ENCODE measurements around the gene DBH.

Gene DBH

DNA sequence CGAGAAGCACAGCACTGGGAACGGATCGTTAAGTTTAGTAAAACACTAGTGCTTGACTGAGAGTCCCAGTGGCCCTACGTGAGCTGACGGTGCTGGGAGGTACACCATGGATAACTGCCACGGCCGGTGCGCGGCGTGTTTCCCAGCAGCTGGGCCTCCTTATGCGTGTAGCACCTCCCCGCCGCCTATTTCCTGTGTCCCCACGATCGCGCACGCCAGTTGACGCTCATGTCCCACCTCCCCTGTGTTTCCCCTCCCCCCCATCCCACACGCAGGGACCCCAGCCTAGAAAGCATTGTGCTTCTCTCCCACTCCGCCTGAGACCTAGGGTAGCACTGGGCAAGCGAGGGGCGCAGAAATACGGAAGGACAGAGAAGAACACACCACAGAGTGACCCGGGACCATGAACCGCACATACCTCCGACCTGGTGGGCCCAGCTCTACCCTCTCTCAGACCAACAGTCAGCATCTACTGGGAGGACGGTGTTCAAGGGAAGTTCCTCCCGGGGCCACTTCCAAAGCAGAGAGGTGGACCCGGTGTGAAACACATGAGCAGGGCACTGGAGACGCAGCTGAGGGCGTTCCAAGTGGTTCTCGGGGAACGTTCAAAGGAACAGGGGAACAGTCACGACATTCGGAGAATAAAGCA, 45.6 kb downstream of the DBH start:
- no peak for DNase-seq

DNA sequence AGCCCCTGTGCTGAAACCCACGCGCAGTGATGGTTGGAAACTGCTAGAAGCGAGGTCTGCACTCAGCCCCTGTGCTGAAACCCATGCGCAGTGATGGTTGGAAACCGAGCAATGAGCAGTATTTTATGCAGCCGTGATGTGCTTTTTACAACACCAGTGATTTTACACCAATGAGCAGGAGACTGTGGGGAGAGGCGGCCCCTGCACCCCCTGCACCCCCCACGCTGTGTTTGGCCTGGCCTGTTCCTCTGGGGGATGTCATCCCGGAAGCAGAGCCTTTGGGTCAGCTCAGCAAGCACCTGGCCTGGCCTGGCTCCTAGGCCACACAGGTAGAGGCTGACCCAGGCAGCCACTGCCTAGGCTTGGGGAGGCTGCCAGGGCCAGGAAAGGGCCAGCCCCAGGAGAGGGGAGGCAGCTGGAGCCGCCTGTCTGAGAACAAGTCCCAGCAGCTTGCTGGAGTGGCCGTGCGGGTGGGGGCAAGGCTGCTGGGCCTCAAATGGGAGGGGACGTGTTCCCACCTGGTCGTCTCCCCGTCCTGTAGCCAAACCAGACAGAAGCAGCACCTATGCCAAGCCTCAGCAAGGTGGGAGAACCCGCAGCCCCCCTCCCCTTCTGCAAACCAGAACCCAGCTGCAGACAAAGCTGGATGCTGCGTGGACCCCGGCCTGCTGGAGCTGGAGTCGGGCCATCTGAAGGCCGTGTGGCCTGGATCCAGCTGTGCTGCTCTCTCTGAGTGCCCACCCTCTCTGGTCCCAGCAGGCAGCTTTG, 46.8 kb downstream of the DBH start:
- DNase-seq = no peak

DNA sequence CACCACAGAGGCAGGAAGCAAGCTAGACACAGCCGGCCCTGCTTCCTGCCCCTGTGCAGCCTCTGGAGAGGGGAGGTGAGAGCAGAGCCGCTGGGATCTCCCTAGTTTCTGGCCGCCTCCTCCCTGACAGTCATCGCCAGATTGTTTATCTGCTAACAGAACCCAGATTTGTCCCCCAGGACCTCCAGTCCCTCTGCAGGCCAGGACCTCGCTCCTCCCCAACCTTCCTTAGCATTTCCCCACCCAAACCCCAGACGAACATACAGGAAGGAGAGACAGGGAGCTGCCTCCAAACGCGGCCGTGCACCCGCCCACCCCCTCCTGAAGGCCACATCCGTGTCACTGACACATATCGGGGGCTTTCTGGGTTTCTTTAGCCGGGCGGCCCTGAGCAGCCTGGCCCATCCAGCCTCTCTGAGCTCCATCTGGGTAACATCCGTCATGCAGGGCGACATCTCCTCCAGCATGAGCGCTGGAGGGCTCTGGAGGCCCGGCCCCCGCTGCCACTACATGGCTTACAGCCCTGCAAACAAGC, 47.5 kb downstream of the DBH start:
- no peak for DNase-seq

DNA sequence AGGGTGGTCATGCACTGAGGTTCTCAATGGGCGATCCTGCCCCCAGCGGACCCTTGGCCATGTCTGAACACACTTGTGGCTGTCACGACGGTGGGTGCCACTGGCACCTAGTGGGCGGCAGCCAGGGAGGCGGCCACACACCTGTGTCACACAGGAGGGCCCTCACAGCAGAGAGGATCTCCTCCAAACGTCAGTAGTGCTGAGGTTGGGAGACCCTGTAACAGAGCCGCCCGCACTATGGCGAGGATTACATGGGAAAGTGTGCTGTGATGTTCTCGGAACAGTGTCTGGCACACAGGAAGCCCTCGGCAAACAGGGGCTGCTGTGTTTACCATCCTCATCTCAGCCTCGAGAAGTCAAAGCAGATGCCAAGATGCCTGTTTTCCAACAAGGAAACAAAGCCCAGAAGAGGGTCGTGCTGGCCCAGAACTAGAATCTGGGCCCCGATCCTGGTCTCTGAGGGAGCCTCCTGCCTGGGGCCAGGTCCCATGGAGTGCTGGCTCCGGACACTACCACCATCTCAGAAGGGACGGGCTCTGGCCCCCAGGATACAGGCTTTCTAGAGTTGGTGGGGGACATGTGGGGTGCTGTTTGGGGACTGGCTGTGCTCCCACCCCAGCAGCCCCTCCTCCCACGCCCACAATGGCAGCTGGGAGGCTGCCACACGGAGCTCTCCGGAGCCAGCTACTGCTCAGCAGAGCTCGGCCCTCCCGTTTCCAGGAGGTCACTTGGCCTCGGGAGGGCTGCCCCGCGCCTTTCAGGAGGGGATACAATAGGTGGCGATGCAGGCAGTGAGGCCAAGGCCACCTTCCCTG, 48.2 kb downstream of the DBH start:
- DNase-seq = peak in 43 of 56 donors; percentile 26 to 90 (median 67)

DNA sequence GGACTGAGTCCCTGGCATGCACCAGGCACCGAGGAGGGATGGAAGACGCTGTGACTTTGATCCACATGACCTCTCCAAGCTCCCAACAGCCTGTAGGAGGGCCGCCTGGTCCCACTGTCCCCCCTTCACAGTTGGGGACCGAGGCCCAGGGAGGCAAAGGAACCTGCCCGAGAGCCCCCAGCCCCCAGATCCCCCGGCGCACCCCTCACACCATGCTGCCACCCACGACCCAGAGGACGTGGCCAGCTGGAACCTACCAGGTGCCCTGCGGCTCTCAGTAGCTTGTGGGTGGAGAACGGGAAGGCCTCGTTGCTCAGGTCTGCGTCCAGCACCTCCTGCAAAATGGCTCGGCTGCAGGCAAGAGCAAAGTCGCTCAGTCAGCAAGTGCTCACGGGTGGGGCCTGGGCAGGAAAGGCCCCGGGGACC, 48.8 kb downstream of the DBH start:
- no peak for DNase-seq

DNA sequence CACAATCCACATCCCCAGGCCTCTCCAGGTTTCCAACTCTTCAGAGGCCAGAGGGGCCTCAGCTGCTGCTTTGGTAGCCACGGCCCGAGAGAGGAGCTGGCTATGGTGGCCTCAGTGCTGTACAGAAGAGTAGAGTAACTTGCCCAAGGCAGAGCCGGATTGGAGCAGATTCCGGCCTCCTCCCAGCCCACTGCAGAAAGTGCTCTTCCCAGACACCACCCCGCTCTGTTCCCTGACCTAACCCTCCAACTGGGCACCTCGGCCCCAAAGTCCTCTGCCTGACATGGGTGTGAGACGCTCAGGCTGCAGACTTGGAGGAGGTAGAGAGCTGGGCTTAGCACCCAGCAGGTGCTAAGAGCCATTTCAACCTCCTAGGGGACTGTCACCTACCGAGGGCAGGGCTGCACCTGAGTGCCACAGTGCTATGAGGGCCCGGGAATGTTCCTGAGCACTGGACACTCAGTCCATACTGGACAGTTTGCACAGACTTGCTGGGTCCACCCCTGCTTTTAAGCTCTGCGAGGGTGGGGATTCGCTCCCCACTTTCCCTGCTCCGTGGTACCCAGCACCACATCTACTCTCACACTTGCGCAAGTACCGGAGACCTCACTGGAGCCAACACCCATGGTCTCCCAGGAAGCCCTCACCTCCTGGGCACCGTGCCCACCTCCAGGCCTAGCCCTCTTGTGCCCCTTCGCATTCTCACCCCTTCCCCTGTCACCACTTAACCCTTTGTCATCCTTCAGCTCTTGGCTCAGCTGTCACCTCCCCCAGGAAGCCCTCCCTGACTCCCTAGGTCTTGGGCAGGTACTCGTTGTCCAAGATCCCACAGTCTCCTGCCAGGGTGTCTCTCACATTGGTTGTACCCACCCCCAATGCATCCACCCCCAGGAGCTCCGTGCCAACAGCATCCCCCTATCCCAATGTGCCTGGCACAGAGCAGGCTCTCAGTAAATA, 49.8 kb downstream of the DBH start:
- no peak for DNase-seq

DNA sequence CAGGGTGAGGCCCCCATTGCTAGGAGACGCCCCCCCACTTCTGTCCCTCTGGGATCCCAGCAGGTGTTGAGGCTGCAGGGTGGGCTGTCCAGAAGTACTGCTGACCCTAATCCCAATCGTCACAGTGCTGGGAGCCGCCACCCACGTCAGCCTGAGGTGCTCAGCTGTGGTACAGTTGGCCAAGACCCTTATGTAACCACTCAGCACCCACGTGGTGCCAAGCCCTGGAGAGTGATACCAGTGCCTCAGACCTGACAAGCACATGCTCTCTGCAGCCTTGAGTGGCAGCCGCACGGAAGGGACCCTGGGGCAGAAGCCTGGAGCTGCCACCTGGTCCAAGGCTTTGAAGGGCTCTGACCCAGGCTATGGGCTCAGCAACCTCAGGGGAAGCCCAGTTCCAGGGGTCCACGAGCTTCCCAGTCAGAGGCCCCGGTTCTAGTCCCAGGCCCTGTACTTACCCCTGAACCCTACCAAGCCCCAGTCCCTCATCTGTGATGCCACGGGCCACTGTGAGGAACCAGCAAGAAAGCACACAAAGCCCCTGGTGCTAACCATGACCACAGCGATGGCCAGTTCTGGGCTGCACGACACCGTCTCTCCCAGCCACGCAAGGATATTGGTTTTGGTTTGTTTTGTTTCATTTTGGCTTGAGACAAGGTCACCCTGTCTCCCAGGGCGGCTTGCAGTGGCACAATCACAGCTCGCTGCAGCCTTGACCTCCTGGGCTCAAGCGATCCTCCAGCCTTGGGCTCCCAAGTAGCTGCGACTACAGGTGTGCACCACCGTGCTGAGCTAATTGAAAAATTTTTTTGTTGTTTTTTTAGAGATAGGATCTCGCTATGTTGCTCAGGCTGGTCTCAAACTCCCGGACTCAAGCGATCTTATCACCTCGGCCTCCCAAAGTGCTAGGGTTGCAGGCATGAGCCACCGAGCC, 50.7 kb downstream of the DBH start:
- peak in 16 of 56 donors; percentile 6 to 68 (median 25) for DNase-seq

DNA sequence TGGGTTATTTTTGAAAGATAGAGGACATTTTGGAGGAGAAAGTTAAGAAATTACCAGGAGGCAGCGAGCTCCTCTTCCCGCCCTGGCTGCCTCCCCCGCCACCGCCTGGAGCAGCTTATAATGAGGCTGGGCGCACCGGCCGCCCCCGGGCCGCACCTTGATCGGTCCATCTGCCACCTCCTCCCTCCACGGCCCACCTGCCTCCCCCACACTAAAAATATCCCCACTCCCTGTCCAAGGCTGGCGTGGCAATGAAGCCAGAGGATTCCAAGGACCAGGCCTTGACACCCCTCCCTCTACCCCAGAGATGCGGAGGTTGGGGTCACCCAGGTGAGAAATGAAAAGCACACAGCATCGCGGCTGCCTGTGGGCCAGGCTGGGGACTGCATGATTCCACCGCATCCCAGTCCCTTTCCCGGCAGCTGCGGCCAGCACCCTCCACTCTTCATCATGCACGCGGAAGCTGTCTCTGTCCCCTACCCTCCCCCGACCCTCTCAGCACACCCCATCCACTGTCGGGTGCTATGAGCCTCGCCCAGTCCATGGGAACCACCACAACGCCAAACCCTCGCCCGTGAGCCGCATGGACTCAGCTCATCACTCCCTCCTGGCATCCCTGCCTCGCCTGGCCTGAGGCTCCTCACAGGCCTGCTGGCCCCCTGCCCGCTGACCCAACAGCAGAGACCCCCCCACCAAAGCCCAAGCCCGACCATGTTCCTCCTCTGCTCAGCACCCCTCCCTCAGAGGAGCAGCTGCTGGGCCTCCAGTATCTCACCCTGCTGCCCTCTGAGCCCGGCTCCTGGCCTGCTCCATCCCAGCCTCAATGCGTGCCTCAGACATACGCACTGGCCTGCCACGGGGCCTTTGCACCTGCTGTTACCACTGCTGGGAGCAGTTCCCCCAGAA, 51.9 kb downstream of the DBH start:
- DNase-seq = no peak

DNA sequence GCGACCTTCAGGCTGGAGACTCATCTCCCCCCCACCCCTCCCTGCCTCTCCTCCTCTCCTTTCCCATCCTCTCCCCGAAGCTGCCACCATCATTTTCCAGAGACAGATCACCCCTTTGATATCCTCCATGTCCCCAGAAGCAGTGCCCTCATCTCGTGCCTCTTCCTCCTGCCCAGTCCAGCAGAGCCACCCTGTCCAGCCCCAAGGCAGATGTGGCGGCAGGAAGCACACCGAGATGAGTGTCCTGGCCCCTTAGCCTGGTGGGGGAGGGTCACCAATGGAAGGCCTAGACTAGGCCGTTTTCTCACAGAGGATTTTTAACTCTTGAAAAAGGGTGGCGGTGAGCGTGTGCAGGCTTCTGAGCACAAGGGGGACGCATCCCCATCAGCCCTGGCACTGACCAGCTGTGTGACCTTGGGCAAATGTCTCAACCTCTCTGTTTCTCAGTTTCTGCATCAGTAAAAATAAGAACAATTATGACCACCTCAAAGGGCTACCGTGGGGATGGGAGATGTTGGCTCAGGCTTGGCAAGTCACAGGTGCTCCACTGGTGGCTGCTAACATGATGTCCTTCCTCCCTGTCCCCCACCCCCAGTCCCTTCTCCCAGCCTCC, 53.1 kb downstream of the DBH start:
- no peak for DNase-seq

DNA sequence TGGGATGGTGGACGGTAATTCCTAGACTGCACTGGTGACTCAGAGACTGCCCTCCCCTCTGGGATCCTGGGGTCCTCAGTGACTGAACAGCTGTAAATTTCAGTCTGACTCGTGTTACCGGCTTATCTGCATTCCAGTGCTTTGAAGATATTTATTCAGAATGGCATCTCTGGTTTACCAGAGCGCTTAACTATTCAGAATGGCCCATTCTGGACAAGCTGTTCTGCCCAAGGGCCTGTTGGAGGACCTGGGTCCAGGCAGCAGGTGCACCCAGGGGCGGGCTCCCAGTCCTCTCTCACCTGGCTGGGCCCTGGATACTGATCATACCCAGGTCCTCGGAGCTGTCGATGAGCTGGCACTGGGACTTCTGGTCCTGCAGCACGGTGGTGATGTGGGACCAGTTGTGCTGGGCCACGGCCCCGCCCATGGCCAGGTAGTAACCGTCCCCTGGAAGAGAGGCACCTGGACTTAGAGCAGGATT, 54.0 kb downstream of the DBH start:
- no peak for DNase-seq

DNA sequence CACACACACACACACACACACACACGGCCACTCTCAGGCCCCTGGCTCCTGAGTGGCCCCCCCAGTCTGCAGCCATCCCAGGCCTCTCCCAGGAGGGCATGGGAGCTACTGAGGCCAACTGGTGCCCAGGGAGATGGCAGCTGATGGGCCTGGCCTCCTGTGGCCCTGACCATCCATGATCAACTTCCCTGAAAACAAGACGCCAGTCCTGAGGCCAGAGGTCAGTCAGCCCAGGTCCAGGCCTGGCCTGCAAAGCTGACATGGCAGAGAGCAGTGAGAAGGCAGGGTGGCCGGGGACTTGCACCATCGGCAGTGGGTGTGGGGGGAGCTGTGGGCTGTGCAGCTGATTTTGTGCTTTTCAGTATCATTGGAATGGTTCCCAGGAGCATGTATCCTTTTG, 55.0 kb downstream of the DBH start:
- peak in 1 of 56 donors; percentile 33 for DNase-seq

DNA sequence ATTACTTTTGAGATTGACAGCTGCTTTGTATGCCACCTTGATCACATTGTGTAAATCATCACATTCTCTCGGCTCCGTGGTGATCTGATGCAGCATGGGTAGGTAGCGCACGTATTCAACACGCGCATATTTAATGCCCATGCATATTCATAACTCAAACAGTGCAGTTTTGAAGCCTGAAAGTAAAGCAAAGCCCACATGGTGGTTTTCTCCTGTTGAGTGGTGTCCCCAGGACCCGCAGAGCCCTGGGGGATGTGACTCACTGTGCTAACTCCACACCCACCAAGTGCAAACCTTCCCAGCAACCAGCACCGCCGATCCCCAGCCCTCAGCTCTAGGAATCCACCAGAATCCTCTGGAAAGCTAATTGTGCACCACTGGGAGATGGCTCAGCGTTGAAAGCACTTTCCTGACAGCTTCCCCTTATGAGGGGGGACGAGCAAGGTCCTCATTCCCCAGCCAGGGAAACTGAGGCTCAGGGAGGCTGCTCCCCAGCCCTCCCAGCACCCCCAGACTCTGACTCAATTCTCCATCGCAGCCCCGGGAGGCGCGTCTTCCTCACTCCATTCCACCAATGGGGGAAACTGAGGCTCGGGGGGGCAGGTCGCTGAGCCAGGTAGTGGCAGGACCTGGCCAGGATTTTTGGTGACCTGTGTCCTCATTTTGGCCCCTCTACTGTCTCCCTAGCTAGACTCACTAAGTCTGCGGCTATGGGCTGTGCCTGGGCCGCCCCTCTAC, 55.6 kb downstream of the DBH start:
- DNase-seq = peak in 1 of 56 donors; percentile 32

DNA sequence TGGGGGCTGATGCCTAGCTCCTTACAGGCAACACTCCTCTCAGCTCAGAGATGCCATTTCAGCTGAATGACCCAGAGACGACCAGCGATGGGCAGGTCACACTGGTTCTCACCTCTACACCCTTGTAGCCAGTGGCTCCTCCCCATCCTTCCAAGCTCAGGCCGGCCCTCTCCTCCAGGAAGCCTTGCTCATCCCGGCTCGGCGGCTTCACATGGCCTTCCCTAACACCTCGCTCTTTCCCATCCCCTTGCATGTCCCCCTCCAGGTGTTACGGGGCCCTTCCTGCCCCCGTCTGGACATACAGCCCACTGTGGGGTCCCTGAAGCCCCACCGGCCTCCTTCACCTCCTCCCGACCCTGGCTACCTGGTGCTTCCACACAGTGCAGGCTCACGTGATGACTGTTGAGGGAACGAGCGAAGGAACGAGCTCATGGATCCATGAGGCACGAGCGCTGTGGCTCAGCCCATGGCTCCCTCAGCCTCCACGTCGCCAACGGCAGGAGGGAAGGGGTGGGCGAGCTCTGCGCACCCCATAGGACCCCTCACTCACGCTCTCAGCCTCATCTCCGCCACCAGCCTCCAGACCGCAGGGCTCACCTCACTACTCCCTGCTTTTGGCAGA, 56.3 kb downstream of the DBH start:
- DNase-seq = no peak

DNA sequence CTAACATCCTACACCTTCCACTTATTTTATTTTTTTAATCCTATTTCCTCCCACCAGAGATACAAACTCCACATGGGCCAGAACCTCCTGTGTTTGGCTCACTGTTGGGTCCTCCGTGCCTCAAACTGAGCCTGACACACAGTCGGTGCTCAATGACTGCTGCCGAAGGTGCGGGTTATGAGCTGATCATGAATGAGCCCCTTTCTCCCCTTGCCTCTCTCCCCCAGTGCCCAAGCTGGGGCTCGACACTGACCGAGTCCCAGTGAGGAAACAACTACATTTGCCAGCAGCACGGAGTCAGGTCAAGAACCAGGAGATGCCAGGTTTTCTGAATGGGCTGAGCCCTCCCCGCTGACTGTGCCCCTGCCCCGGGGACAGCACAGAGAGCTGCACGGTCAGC, 57.0 kb downstream of the DBH start:
- DNase-seq = no peak

DNA sequence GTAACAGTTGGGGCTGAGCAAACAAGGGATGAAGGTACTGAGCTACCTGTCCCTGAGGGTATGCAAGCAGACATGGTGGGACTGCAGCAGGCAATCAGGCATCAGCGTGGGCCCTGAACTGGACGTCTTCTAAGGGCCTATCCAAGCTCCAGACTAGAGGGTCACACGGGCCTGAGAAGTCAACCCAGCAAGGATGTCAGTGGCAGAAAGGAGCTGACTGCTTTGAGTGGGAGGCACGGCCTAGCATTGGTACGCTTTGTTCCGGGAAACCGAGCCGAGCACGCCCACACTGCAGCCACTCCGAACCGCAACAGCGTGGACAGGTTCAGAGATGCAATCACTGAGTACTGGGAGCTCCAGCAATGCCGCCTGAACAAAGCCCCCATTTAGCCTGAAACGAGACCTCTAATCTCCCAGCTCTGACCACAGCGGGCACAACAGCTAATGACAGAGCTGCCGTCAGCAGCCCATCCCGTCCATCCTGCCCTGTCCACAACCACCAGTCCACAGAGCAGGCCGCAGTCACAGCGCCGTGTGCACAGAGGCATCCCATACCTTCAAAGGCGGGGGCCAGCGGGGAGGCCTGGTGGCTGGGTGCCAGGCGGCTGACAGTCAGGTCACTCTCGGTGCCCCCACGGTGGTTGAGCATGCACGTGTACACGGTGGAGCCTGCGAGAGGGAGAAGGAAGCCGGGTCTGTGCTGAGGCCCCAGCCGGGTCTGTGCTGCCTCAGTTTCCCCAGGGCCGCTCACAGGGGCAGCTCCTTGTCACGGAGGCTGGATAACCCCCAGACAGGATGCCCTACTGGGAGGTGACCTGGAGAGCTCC, 57.8 kb downstream of the DBH start:
- DNase-seq = peak in 2 of 56 donors; percentile 13 to 16

DNA sequence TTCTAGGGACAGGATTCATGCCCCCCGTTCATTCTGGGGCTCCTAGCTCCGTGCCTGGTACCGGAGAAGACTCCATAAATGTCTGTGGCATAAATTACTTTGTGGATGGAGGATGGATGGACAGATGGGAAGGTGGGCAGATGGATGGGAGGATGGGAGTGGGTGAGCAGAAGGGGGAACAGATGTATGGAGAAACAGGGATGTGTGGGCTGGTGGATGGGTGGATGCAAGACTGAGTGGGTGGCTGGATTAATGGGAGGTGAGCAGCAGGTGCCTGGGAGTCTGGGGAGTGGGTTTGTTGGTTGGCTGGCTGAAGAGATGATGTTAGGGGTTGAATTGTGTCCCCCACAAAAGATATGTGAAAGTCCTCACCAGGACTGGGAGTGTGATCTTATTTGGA, 58.5 kb downstream of the DBH start:
- no peak for DNase-seq
